Neural progenitor cell (in vitro differentiated cells): Measurements from ENCODE around the gene SCFD2.

Experiments
- EZH2 ChIP-seq: fragments of 200-600 bp; sonication (generic); IDR thresholded peaks from 2 replicates; pipeline ENCODE4 v1.6.1; 2017; ENCODE audit warnings: antibody characterized with exemption, mild to moderate bottlenecking, moderate library complexity
- TF ChIP-seq, protein P1 (sequence below): fragments of 200-600 bp; sonication (generic); IDR thresholded peaks from 2 replicates; pipeline ENCODE4 v1.5.1; 2017; ENCODE audit warnings: antibody characterized with exemption, mild to moderate bottlenecking

DNA sequence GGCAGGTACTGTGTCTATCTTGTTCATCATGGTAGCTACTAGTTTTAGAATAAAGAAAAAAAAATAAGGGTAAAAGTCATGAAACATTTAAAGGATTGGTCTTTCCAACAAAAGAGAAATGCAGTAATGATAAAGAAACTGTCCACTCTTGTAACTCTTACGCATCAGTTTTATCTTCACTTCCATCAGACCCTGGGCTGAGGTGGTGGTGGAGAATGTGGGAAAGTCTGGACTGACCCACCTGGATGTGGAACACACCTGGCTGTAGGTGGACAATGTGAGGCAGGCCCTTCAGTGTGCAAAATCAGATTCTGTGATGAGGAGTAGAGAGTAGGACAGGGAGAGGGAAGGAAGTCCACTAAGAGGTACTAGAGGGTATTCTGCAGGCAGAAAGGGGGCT, 375.2 kb downstream of the SCFD2 start:
- TF ChIP-seq, protein P1, sequence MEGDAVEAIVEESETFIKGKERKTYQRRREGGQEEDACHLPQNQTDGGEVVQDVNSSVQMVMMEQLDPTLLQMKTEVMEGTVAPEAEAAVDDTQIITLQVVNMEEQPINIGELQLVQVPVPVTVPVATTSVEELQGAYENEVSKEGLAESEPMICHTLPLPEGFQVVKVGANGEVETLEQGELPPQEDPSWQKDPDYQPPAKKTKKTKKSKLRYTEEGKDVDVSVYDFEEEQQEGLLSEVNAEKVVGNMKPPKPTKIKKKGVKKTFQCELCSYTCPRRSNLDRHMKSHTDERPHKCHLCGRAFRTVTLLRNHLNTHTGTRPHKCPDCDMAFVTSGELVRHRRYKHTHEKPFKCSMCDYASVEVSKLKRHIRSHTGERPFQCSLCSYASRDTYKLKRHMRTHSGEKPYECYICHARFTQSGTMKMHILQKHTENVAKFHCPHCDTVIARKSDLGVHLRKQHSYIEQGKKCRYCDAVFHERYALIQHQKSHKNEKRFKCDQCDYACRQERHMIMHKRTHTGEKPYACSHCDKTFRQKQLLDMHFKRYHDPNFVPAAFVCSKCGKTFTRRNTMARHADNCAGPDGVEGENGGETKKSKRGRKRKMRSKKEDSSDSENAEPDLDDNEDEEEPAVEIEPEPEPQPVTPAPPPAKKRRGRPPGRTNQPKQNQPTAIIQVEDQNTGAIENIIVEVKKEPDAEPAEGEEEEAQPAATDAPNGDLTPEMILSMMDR = no peak
- TF ChIP-seq EZH2 = no peak
